Endothelial cell (in vitro differentiated cells): ENCODE data around the gene NAA10. TPM values are rescaled to one million over a fixed set of nuclear protein-coding genes. Genes with fewer than 3 reads are reported as not detected.

Source experiments
- DNase-seq: peaks from one replicate; pipeline ENCODE4 v3.0.0; 2021; ENCODE audit warnings: low spot score
- H3K27ac Mint-ChIP-seq: one replicate; pipeline ENCODE4 v1.8.0; 2021; ENCODE audit warnings: mixed read lengths, inconsistent platforms; ENCODE audit not compliant: unreplicated experiment
- H3K27me3 Mint-ChIP-seq: one replicate; pipeline ENCODE4 v1.8.0; 2021; ENCODE audit warnings: mild to moderate bottlenecking, moderate library complexity, mixed read lengths, inconsistent platforms; ENCODE audit not compliant: unreplicated experiment
- H3K36me3 Mint-ChIP-seq: one replicate; pipeline ENCODE4 v1.8.0; 2021; ENCODE audit warnings: mild to moderate bottlenecking, low read depth, mixed read lengths, inconsistent platforms; ENCODE audit not compliant: unreplicated experiment
- H3K4me1 Mint-ChIP-seq: one replicate; pipeline ENCODE4 v1.8.0; 2021; ENCODE audit warnings: mild to moderate bottlenecking, mixed read lengths, inconsistent platforms; ENCODE audit not compliant: unreplicated experiment
- H3K4me3 Mint-ChIP-seq: one replicate; pipeline ENCODE4 v1.8.0; 2021; ENCODE audit warnings: mild to moderate bottlenecking, mixed read lengths, inconsistent platforms; ENCODE audit not compliant: unreplicated experiment
- H3K9me3 Mint-ChIP-seq: one replicate; pipeline ENCODE4 v1.8.0; 2021; ENCODE audit warnings: mixed read lengths, inconsistent platforms; ENCODE audit not compliant: unreplicated experiment
- total RNA-seq: library from RNA; stranded (reverse); fragmentation: NEBNext Ultra II Directional; extraction: Animal tissue kit (Norgen Biotek cat#: 25700); gene quantifications from one replicate; pipeline ENCODE4 v1.2.1, GENCODE V29; 2021; ENCODE audit not compliant: unreplicated experiment
- TF ChIP-seq, protein P1 (sequence below): fragments of 200-600 bp; sonication (generic); IDR thresholded peaks from one replicate; pipeline ENCODE4 v1.5.0; 2021; ENCODE audit warnings: antibody characterized with exemption; ENCODE audit not compliant: unreplicated experiment

The NAA10 gene
- total RNA-seq, 1 donor from 2014 or later = 85.5 TPM

DNA sequence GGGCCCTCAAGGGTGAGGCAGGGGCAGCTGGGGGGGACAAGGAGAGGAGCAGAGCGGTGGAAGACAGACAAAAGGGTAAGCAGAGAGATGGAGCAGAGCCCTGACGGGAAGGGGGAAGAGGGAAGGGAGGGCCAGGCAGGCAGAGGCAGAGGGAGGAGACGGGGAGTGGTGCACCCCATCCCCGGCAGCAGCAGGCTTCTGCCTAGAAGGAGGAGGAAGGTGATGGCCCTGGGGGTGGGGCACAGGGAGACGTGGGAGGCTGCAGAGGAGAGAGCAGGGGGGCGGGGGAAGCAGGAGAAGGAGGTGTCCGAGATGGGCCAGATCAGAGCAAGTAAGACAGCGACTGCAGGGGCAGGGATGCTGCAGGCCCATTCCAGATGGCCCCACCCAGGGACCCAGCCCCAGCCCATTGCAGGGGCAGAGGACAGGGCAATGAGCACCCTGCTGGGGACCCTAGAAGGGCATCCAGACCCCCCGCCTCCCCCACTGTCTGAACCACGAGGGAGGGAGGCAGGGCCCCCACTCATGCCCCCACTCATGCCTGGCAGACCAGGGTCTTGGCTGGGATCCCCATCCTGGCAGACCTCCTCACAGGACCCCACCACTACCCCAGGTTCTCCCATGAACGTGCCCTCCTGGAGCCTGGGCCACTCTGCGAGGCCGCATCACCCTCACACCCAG, 51.5 kb downstream of the NAA10 start:
- Mint-ChIP-seq H3K4me3 (no peak overlapping the region), H3K36me3 (no peaks in the 10 kb centered on the region), H3K27me3 (peaks cover 9% of the 10 kb centered on the region), H3K4me1 (peaks cover 4% of the 10 kb centered on the region), H3K27ac (no peak overlapping the region), H3K9me3 (no peaks in the 10 kb centered on the region)
- no peak for DNase-seq
- TF ChIP-seq, protein P1, sequence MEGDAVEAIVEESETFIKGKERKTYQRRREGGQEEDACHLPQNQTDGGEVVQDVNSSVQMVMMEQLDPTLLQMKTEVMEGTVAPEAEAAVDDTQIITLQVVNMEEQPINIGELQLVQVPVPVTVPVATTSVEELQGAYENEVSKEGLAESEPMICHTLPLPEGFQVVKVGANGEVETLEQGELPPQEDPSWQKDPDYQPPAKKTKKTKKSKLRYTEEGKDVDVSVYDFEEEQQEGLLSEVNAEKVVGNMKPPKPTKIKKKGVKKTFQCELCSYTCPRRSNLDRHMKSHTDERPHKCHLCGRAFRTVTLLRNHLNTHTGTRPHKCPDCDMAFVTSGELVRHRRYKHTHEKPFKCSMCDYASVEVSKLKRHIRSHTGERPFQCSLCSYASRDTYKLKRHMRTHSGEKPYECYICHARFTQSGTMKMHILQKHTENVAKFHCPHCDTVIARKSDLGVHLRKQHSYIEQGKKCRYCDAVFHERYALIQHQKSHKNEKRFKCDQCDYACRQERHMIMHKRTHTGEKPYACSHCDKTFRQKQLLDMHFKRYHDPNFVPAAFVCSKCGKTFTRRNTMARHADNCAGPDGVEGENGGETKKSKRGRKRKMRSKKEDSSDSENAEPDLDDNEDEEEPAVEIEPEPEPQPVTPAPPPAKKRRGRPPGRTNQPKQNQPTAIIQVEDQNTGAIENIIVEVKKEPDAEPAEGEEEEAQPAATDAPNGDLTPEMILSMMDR = no peak

DNA sequence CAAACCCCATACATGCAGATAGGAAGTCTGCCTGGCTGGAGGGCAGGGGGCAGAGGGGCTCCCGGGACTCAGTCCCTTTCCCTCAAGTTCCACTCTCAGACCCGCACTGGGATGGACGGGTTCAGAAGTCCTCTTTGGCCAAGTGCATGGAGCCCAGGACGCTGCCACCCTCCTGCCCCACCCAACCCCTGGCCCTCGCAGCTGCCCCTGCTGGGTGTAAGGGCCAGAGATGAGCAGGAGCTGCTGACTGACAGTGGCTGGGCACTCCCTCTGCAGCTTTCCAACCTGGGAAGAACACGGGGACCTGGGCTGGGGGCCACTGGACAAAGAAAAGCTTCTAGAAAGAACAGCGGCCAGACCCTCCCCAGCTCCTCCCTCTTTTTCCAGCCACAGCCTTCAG, 52.3 kb downstream of the NAA10 start:
- TF ChIP-seq, protein P1 = no peak
- H3K4me1 Mint-ChIP-seq = peaks cover 6% of the 10 kb centered on the region
- no peaks in the 10 kb centered on the region for H3K9me3 Mint-ChIP-seq
- DNase-seq = no peak
- no peak overlapping the region for H3K27ac Mint-ChIP-seq
- H3K4me3 Mint-ChIP-seq = no peak overlapping the region
- H3K27me3 Mint-ChIP-seq = peaks cover 7% of the 10 kb centered on the region
- H3K36me3 Mint-ChIP-seq = no peaks in the 10 kb centered on the region

DNA sequence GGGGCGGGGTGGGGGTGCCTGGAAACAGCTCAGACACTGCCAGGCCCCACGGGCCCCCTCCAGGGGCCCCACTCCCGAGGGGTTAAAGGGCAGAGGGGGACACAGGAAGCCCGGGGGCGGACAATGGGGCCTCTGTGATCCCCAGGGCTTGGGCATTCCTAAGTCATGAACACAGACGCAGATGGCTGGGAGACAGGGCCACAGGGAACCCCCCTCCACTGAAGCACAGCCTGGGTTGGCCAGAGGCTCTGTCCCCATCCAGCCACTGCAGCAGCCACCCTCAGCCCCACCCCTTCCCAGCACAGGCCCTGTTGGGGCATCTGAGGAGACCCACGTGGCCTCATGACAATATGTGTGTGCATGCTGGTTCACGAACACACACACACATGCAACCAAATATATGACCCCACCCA, 52.7 kb downstream of the NAA10 start:
- H3K9me3 Mint-ChIP-seq = no peaks in the 10 kb centered on the region
- H3K27ac Mint-ChIP-seq = no peak overlapping the region
- H3K4me1 Mint-ChIP-seq = peaks cover 6% of the 10 kb centered on the region
- TF ChIP-seq, protein P1 = no peak
- no peaks in the 10 kb centered on the region for H3K36me3 Mint-ChIP-seq
- no peak overlapping the region for H3K4me3 Mint-ChIP-seq
- peaks cover 7% of the 10 kb centered on the region for H3K27me3 Mint-ChIP-seq
- no peak for DNase-seq

DNA sequence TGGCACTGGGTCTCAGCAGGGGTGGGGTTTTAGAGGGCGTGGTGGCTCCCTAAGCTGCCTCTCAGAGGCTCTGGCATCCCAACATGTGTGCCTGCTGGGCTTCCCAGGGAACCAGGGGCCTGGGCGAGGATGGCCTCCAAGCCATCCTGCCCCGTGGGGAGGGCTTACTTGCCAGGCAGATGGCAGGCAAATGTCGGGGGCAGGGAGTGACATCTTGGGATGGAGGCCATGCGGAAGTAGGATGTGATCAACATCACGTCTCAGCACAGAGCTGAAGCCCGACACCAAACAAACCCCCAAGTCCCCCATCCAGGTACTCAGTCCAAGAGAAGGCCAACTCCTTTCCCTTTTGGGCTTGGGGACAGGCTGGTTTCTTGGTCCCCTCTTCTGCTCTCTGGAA, 53.6 kb downstream of the NAA10 start:
- H3K4me1 Mint-ChIP-seq = peaks cover 7% of the 10 kb centered on the region
- H3K27ac Mint-ChIP-seq = no peak overlapping the region
- no peak overlapping the region for H3K4me3 Mint-ChIP-seq
- DNase-seq = no peak
- no peaks in the 10 kb centered on the region for H3K36me3 Mint-ChIP-seq
- H3K9me3 Mint-ChIP-seq = no peaks in the 10 kb centered on the region
- peaks cover 9% of the 10 kb centered on the region for H3K27me3 Mint-ChIP-seq
- TF ChIP-seq, protein P1 = no peak

DNA sequence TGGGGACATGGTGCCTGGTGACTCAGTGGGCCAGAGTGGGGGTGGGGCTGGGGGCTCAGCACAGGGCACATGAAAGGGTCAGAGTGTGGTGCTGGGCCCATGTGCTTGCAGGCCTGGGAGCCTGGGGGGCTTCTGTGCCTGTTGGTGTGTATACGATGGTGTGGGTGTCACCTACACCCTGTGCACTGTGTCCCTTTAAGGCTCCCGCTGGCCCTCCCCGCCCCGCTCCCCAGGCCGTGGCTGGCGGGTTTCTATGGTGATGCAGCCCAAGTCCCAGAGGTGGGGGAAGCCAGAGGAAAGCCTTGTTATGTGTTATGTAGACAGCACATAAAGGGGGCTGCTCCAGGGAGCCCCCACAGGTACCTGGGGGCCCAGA, 54.4 kb downstream of the NAA10 start:
- Mint-ChIP-seq H3K9me3 (no peaks in the 10 kb centered on the region), H3K27ac (no peak overlapping the region), H3K4me1 (peaks cover 10% of the 10 kb centered on the region), H3K27me3 (peaks cover 9% of the 10 kb centered on the region), H3K4me3 (no peak overlapping the region), H3K36me3 (no peaks in the 10 kb centered on the region)
- TF ChIP-seq, protein P1 = no peak
- DNase-seq = no peak
